Activated T-cell treated with anti-CD3 and anti-CD28 coated beads, Interleukin-2, amount 50 U/mL, for 72 hours (primary cell): ENCODE data around the gene STRADB. TPM values are rescaled to one million over a fixed set of nuclear protein-coding genes. Genes with fewer than 3 reads are reported as not detected.

Experiments used
- ATAC-seq, 2 donors: fragments of 150-1000 bp; cut with Tn5 transposase; replicated peaks in 1 of 2; 2 replicates each; pipeline ENCODE4 v1.10.0; 2021; ENCODE audit warnings: moderate library complexity in 2 of 2, mild to moderate bottlenecking in 1 of 2
- DNase-seq, 2 donors: peaks; one replicate each; pipeline ENCODE4 v3.0.0; 2021 to 2022; ENCODE audit warnings: mixed read lengths in 1 of 2
- H3K27ac Mint-ChIP-seq: one replicate; pipeline ENCODE4 v1.8.0; 2022; ENCODE audit warnings: mild to moderate bottlenecking, moderate library complexity, mixed read lengths
- H3K27me3 Mint-ChIP-seq: one replicate; pipeline ENCODE4 v1.8.0; 2022; ENCODE audit warnings: low read depth, mixed read lengths
- H3K36me3 Mint-ChIP-seq, 2 donors: one replicate each; pipeline ENCODE4 v1.8.0; 2022; ENCODE audit warnings: mixed read lengths in 2 of 2, mild to moderate bottlenecking in 1 of 2; ENCODE audit not compliant: insufficient read depth in 2 of 2
- H3K4me1 Mint-ChIP-seq: one replicate; pipeline ENCODE4 v1.8.0; 2022; ENCODE audit warnings: low read depth, mixed read lengths
- H3K4me3 Mint-ChIP-seq, 2 donors: one replicate each; pipeline ENCODE4 v1.8.0; 2022; ENCODE audit warnings: mild to moderate bottlenecking in 2 of 2, mixed read lengths in 2 of 2, moderate library complexity in 2 of 2
- H3K9me3 Mint-ChIP-seq, 2 donors: one replicate each; pipeline ENCODE4 v1.8.0; 2022; ENCODE audit warnings: mixed read lengths in 2 of 2
- total RNA-seq, 2 donors: library from RNA; stranded (reverse); gene quantifications; one replicate each; pipeline ENCODE4 v1.2.3, GENCODE V29; 2022

STRADB gene
- total RNA-seq, 2 donors from 2014 or later = 26.7 to 30.4 TPM

GRCh38 chr2:201490291-201490690 is 38.8 kb downstream of the STRADB start:
- no peak overlapping the region for H3K27ac Mint-ChIP-seq

GRCh38 chr2:201496785-201497184 is 45.2 kb downstream of the STRADB start:
- H3K9me3 Mint-ChIP-seq = peaks cover 0 to under 1% of the 10 kb centered on the region in 2 donors
- peaks cover 0 to 3% of the 10 kb centered on the region in 2 donors for H3K36me3 Mint-ChIP-seq
- ATAC-seq = peak; percentile 45 to 75
- DNase-seq = no peak
- H3K4me1 Mint-ChIP-seq = no peaks in the 10 kb centered on the region
- no peak overlapping the region for H3K4me3 Mint-ChIP-seq
- no peak overlapping the region for H3K27ac Mint-ChIP-seq
- H3K27me3 Mint-ChIP-seq = peaks cover 6% of the 10 kb centered on the region

More at GRCh38 chr2:201490291-201490690, 38.8 kb downstream of the STRADB start:
- ATAC-seq (no peak), DNase-seq (no peak)
- no peaks in the 10 kb centered on the region for H3K4me1 Mint-ChIP-seq
- no peak overlapping the region for H3K4me3 Mint-ChIP-seq
- no peaks in the 10 kb centered on the region for H3K9me3 Mint-ChIP-seq
- peaks cover 6% of the 10 kb centered on the region for H3K27me3 Mint-ChIP-seq
- no peaks in the 10 kb centered on the region for H3K36me3 Mint-ChIP-seq

GRCh38 chr2:201500534-201500933 is 49.0 kb downstream of the STRADB start:
- peak overlapping the region; percentile 22 for H3K27ac Mint-ChIP-seq

GRCh38 chr2:201502713-201503112 is 51.2 kb downstream of the STRADB start:
- Mint-ChIP-seq H3K9me3 (peaks cover 12 to 14% of the 10 kb centered on the region in 2 donors), H3K27ac (no peak overlapping the region), H3K4me3 (no peak overlapping the region), H3K4me1 (peaks cover 3% of the 10 kb centered on the region), H3K36me3 (peaks cover 4 to 18% of the 10 kb centered on the region in 2 donors), H3K27me3 (no peaks in the 10 kb centered on the region)
- ATAC-seq (no peak), DNase-seq (no peak)

More at GRCh38 chr2:201500534-201500933, 49.0 kb downstream of the STRADB start:
- Mint-ChIP-seq H3K36me3 (peaks cover 4 to 14% of the 10 kb centered on the region in 2 donors), H3K9me3 (peaks cover 10 to 11% of the 10 kb centered on the region in 2 donors), H3K4me3 (no peak overlapping the region), H3K27me3 (no peaks in the 10 kb centered on the region), H3K4me1 (no peaks in the 10 kb centered on the region)
- ATAC-seq (no peak), DNase-seq (no peak)

GRCh38 chr2:201507725-201508124 is 56.2 kb downstream of the STRADB start:
- peaks cover 7% of the 10 kb centered on the region for H3K4me1 Mint-ChIP-seq
- no peaks in the 10 kb centered on the region for H3K27me3 Mint-ChIP-seq
- DNase-seq (no peak), ATAC-seq (no peak)
- H3K4me3 Mint-ChIP-seq = no peak overlapping the region
- H3K36me3 Mint-ChIP-seq = peaks cover 4 to 14% of the 10 kb centered on the region in 2 donors
- peaks cover 12 to 14% of the 10 kb centered on the region in 2 donors for H3K9me3 Mint-ChIP-seq
- H3K27ac Mint-ChIP-seq = no peak overlapping the region

GRCh38 chr2:201513271-201513670 is 61.7 kb downstream of the STRADB start:
- peaks cover 0 to 2% of the 10 kb centered on the region in 2 donors for H3K36me3 Mint-ChIP-seq
- H3K9me3 Mint-ChIP-seq = no peaks in the 10 kb centered on the region
- no peaks in the 10 kb centered on the region for H3K4me1 Mint-ChIP-seq
- no peak overlapping the region for H3K27ac Mint-ChIP-seq
- no peaks in the 10 kb centered on the region for H3K27me3 Mint-ChIP-seq
- no peak overlapping the region for H3K4me3 Mint-ChIP-seq
- no peak for ATAC-seq
- DNase-seq = no peak

- Mint-ChIP-seq H3K27ac (no peak overlapping the region), H3K4me1 (no peaks in the 10 kb centered on the region), H3K27me3 (no peaks in the 10 kb centered on the region), H3K4me3 (no peak overlapping the region), H3K9me3 (peaks cover 5 to 7% of the 10 kb centered on the region in 2 donors), H3K36me3 (peaks cover 2 to 14% of the 10 kb centered on the region in 2 donors)
- DNase-seq (no peak), ATAC-seq (no peak)
These were observed 64.2 kb downstream of the STRADB start for GRCh38 chr2:201515573-201516246.

- Mint-ChIP-seq H3K27ac (no peak overlapping the region), H3K9me3 (peaks cover 10 to 13% of the 10 kb centered on the region in 2 donors), H3K27me3 (no peaks in the 10 kb centered on the region), H3K36me3 (peaks cover 4 to 22% of the 10 kb centered on the region in 2 donors), H3K4me3 (no peak overlapping the region), H3K4me1 (no peaks in the 10 kb centered on the region)
- ATAC-seq (no peak), DNase-seq (no peak)
These were observed 65.6 kb downstream of the STRADB start for GRCh38 chr2:201517094-201517493.

- H3K4me1 Mint-ChIP-seq = peaks cover 8% of the 10 kb centered on the region
- peaks cover 7 to 28% of the 10 kb centered on the region in 2 donors for H3K36me3 Mint-ChIP-seq
- H3K27me3 Mint-ChIP-seq = no peaks in the 10 kb centered on the region
- ATAC-seq (no peak), DNase-seq (no peak)
- no peak overlapping the region for H3K4me3 Mint-ChIP-seq
- peaks cover 14 to 20% of the 10 kb centered on the region in 2 donors for H3K9me3 Mint-ChIP-seq
- no peak overlapping the region for H3K27ac Mint-ChIP-seq
These were observed 68.7 kb downstream of the STRADB start for GRCh38 chr2:201520201-201520600.

GRCh38 chr2:201522965-201523364 is 71.4 kb downstream of the STRADB start:
- ATAC-seq (no peak), DNase-seq (no peak)
- Mint-ChIP-seq H3K4me3 (no peak overlapping the region), H3K27ac (no peak overlapping the region), H3K27me3 (no peaks in the 10 kb centered on the region), H3K4me1 (peaks cover 14% of the 10 kb centered on the region), H3K9me3 (peaks cover 24 to 25% of the 10 kb centered on the region in 2 donors), H3K36me3 (peaks cover 13 to 40% of the 10 kb centered on the region in 2 donors)

GRCh38 chr2:201523506-201523905 is 72.0 kb downstream of the STRADB start:
- ATAC-seq = no peak

More at GRCh38 chr2:201523506-201523905, 72.0 kb downstream of the STRADB start:
- H3K9me3 Mint-ChIP-seq = peaks cover 25 to 27% of the 10 kb centered on the region in 2 donors
- no peak overlapping the region for H3K27ac Mint-ChIP-seq
- no peak overlapping the region for H3K4me3 Mint-ChIP-seq
- no peaks in the 10 kb centered on the region for H3K27me3 Mint-ChIP-seq
- DNase-seq = no peak
- H3K36me3 Mint-ChIP-seq = peaks cover 15 to 42% of the 10 kb centered on the region in 2 donors
- peaks cover 14% of the 10 kb centered on the region for H3K4me1 Mint-ChIP-seq
